Measurements from ENCODE around the gene LRCH1. TPM values are rescaled to one million over a fixed set of nuclear protein-coding genes. Genes with fewer than 3 reads are reported as not detected.

Gene LRCH1
- total and polyA plus RNA-seq, 8 donors = 2.0 to 10.5 (median 3.8) TPM

DNA sequence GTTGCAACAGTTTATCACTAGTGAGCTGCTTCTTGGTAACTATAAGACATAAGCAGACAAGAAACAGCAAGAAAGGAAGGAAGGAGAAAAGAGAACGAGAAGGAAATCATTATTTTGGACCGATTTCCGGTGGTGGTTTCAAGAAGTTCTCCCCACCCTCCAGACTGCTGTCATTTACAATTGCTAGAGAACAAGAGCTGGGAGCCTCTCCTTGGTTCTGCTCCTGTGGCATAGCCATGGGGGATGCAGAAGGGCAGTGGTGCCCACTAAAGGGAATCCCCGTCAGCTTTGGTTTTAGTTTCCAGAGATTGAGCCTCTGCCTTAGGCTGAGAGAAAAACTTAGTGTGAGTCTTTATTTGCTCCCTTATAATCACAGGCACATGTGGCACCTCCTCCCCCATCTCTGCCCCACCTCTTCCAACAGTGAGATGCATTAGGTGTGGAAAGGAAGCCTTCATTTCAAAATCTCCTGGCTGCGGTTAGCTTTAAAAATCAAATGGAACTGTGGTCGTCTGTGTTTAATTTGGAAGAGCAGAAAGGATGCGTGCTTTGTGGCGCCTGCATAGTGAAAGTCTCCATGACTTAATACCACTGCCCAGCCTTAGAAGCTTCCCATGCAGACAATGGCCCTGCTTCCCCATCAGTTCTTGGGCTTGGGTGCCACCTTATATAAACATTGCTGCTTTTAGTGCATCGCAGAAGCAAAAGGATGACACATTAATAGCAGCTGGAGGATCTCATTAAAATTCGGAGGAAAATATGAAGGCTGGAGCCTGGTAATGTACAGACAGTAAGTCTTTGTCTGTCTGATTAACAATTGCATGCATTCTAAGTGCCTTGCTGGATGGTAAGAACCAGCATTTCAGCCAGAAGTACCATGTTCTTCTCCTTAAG is 25.0 kb downstream of the LRCH1 start:
- Histone ChIP-seq H3K27me3 (no peaks in the 10 kb centered on the region), H3K9me3 (no peaks in the 10 kb centered on the region), H3K4me1 (peaks cover 0 to 9% (median 0%) of the 10 kb centered on the region in 3 donors), H3K4me3 (no peak overlapping the region), H3K36me3 (no peaks in the 10 kb centered on the region), H3K27ac (no peak overlapping the region)
- WGBS, 2 donors = 87 to 90% methylated on average over 10 of the region's 10 CpGs
- intact Hi-C loops (cut with DNase I) = no loop called here
- no peak for DNase-seq
- no peak for FAIRE-seq
- no peak for ATAC-seq
- TF ChIP-seq, protein P1, sequence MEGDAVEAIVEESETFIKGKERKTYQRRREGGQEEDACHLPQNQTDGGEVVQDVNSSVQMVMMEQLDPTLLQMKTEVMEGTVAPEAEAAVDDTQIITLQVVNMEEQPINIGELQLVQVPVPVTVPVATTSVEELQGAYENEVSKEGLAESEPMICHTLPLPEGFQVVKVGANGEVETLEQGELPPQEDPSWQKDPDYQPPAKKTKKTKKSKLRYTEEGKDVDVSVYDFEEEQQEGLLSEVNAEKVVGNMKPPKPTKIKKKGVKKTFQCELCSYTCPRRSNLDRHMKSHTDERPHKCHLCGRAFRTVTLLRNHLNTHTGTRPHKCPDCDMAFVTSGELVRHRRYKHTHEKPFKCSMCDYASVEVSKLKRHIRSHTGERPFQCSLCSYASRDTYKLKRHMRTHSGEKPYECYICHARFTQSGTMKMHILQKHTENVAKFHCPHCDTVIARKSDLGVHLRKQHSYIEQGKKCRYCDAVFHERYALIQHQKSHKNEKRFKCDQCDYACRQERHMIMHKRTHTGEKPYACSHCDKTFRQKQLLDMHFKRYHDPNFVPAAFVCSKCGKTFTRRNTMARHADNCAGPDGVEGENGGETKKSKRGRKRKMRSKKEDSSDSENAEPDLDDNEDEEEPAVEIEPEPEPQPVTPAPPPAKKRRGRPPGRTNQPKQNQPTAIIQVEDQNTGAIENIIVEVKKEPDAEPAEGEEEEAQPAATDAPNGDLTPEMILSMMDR (IDR thresholded peaks at IDR 0.05) = no peak

DNA sequence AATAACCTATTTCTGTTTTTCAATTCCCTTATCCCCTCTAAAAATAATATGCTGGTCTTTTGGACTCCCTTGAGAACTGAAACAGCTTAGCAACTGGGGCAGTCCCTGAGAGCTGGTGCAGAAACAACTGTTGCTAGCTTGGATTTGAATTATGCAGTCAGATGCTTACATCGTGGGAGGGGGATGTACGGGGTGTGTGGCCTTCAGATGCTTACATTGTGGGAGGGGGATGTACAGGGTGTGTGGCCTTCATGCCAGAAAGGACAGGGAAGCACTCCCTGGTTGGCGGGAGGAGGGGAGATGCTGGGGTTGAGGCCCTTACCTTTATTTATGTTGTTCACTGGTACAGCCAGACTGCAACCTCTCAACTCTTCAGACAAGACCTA is 25.6 kb downstream of the LRCH1 start:
- H3K4me1 ChIP-seq = peaks cover 0 to 14% (median 0%) of the 10 kb centered on the region in 3 donors

DNA sequence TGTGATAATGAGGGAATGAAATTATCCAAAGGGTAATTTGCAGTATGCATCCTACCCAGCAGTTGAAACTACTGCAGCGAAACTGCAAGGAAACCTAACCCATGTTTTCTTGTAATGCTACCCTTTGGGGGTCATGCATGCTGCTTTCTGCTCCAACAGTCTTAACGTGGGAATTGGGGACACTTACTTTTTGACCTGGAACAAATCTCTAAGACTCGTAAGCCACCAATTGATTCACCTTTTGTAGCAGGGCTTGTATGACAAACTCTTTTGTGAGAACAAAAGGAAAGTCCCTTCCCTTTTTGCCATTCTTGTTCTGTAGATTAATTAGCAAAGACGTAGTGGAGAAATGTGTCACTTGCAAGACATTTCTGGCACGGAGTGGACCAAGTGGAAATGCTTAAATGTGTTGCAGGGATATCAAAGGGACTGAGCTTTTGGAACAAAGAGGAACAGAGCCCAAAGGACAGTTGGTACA is 27.4 kb downstream of the LRCH1 start:
- H3K4me3 ChIP-seq = no peak overlapping the region
- no peak overlapping the region for H3K27ac ChIP-seq
- H3K36me3 ChIP-seq = no peaks in the 10 kb centered on the region
- FAIRE-seq (no peak), DNase-seq (no peak), ATAC-seq (no peak)
- H3K27me3 ChIP-seq = no peaks in the 10 kb centered on the region
- TF ChIP-seq, protein P1 (IDR thresholded peaks at IDR 0.05) = no peak
- peaks cover 0 to 14% (median 0%) of the 10 kb centered on the region in 3 donors for H3K4me1 ChIP-seq
- intact Hi-C loops (cut with DNase I) = no loop called here
- WGBS, 2 donors = 80% methylated on average over 5 of the region's 5 CpGs
- no peaks in the 10 kb centered on the region for H3K9me3 ChIP-seq

More for the DNA sequence above, 25.6 kb downstream of the LRCH1 start:
- FAIRE-seq (no peak), ATAC-seq (no peak), DNase-seq (no peak)
- no peaks in the 10 kb centered on the region for H3K36me3 ChIP-seq
- no peak overlapping the region for H3K27ac ChIP-seq
- H3K4me3 ChIP-seq = no peak overlapping the region
- TF ChIP-seq, protein P1 (IDR thresholded peaks at IDR 0.05) = no peak
- intact Hi-C loops (cut with DNase I) = no loop called here
- H3K27me3 ChIP-seq = no peaks in the 10 kb centered on the region
- no peaks in the 10 kb centered on the region for H3K9me3 ChIP-seq
- 83 to 88% methylated on average over 3 of the region's 3 CpGs for WGBS, 2 donors

DNA sequence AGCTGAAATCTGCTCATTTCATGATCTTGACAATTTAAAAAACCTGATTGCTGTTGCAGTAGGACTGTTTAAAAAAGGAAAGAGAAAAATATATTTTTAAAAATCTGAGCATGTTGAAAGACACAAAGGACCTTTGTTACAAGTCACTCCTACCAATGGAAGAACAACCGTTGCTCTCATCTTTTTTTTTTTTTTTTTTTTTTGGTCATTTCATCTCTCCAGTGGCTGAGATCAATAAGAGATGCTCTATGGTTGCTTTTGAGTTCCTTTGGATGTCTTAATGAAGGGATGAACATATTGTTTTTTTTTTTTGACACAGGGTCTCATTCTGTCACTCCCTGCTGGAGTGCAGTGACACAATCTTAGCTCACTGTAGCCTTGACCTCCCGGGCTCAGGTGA is 29.2 kb downstream of the LRCH1 start:
- no peak for FAIRE-seq
- intact Hi-C loops (cut with DNase I) = no loop called here
- 79 to 86% methylated on average over 2 of the region's 2 CpGs for WGBS, 2 donors
- DNase-seq = no peak
- H3K27me3 ChIP-seq = no peaks in the 10 kb centered on the region
- no peak overlapping the region for H3K27ac ChIP-seq
- no peaks in the 10 kb centered on the region for H3K9me3 ChIP-seq
- TF ChIP-seq, protein P1 (IDR thresholded peaks at IDR 0.05) = no peak
- peaks cover 6 to 12% (median 7%) of the 10 kb centered on the region in 3 donors for H3K4me1 ChIP-seq
- H3K36me3 ChIP-seq = no peaks in the 10 kb centered on the region
- no peak for ATAC-seq
- no peak overlapping the region for H3K4me3 ChIP-seq

Data from pancreas (tissue), 10 donors.